ENCODE measurements around the gene FOLR1. TPM values are rescaled to one million over a fixed set of nuclear protein-coding genes. Genes with fewer than 3 reads are reported as not detected.

Gene FOLR1
- total RNA-seq, 1 donor from 2014 or later, result 0.20 TPM

DNA sequence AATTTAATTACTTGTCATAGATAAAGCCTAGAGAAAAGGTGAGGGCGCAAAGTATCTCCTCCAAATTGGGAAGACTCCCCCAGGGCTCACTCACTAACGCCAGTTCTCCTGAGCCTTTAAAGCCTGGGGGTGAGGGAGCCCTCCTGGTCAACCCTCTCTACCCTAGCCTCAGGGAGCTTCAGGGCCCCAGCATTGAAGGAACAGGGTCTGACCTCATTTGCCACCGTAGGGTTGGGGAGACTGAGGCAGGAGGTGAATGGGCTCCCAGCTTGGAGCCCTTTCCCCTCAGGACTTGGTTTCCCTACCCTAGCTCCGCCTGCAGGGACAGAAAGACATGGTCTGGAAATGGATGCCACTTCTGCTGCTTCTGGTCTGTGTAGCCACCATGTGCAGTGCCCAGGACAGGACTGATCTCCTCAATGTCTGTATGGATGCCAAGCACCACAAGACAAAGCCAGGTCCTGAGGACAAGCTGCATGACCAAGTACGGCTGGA, 26.4 kb downstream of the FOLR1 start:
- H3K4me1 Mint-ChIP-seq (ENCODE audit: low read depth), result peaks cover 9% of the 10 kb centered on the region
- H3K27ac Mint-ChIP-seq (ENCODE audit: unreplicated experiment), result no peak overlapping the region
- no peak overlapping the region for H3K4me3 Mint-ChIP-seq (ENCODE audit: unreplicated experiment)
- no peaks in the 10 kb centered on the region for H3K36me3 Mint-ChIP-seq (ENCODE audit: low read depth)
- H3K9me3 Mint-ChIP-seq (ENCODE audit: low read depth), result no peaks in the 10 kb centered on the region
- TF ChIP-seq, protein P1, sequence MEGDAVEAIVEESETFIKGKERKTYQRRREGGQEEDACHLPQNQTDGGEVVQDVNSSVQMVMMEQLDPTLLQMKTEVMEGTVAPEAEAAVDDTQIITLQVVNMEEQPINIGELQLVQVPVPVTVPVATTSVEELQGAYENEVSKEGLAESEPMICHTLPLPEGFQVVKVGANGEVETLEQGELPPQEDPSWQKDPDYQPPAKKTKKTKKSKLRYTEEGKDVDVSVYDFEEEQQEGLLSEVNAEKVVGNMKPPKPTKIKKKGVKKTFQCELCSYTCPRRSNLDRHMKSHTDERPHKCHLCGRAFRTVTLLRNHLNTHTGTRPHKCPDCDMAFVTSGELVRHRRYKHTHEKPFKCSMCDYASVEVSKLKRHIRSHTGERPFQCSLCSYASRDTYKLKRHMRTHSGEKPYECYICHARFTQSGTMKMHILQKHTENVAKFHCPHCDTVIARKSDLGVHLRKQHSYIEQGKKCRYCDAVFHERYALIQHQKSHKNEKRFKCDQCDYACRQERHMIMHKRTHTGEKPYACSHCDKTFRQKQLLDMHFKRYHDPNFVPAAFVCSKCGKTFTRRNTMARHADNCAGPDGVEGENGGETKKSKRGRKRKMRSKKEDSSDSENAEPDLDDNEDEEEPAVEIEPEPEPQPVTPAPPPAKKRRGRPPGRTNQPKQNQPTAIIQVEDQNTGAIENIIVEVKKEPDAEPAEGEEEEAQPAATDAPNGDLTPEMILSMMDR (IDR thresholded peaks at IDR 0.05), result no peak
- peaks cover 27% of the 10 kb centered on the region for H3K27me3 Mint-ChIP-seq (ENCODE audit: low read depth)
- DNase-seq (ENCODE audit: low spot score), result no peak

DNA sequence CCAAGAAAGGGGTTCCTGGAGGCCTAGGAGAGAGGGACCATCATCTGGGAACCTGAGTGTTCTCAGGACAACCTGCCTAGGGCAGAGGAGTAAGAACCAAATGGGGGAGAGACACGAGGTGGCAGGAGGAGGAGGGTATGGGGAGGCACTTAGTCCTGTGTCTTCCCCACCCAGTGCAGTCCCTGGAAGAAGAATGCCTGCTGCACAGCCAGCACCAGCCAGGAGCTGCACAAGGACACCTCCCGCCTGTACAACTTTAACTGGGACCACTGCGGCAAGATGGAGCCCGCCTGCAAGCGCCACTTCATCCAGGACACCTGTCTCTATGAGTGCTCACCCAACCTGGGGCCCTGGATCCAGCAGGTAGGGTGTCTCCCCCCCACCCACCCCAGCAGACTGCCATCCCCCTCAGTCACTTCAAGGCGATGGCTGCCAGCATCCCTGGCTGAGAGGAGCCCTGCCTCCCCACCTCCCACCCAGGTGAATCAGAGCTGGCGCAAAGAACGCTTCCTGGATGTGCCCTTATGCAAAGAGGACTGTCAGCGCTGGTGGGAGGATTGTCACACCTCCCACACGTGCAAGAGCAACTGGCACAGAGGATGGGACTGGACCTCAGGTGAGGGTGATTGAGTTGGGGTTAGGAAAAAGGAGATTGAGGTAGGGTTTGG, 28.9 kb downstream of the FOLR1 start:
- Mint-ChIP-seq H3K4me3 (ENCODE audit: unreplicated experiment) (no peak overlapping the region), H3K27me3 (ENCODE audit: low read depth) (peaks cover 14% of the 10 kb centered on the region), H3K36me3 (ENCODE audit: low read depth) (peaks cover 2% of the 10 kb centered on the region), H3K27ac (ENCODE audit: unreplicated experiment) (no peak overlapping the region), H3K9me3 (ENCODE audit: low read depth) (no peaks in the 10 kb centered on the region), H3K4me1 (ENCODE audit: low read depth) (peaks cover 16% of the 10 kb centered on the region)
- TF ChIP-seq, protein P1 (IDR thresholded peaks at IDR 0.05), result no peak
- DNase-seq (ENCODE audit: low spot score), result no peak

DNA sequence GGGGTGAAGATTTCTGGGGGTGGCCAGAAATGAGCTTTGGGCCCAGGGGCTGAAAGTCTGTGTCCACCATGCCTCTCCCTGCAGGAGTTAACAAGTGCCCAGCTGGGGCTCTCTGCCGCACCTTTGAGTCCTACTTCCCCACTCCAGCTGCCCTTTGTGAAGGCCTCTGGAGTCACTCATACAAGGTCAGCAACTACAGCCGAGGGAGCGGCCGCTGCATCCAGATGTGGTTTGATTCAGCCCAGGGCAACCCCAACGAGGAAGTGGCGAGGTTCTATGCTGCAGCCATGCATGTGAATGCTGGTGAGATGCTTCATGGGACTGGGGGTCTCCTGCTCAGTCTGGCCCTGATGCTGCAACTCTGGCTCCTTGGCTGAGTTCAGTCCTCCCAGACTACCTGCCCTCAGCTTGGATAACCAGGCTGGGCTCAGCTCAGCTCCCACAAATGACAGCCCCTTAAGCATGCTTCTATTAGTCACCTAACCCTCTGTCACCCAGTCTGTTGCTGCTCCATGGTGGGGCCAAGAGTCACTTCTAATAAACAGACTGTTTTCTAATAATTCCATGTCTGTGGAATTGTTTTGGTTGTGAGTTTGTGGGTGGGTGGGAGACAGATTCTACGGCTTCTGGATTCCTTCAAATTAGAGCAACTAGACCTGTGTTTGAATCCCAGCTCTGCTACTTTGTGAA, 29.6 kb downstream of the FOLR1 start:
- Mint-ChIP-seq H3K27me3 (ENCODE audit: low read depth) (peaks cover 12% of the 10 kb centered on the region), H3K4me3 (ENCODE audit: unreplicated experiment) (no peak overlapping the region), H3K9me3 (ENCODE audit: low read depth) (no peaks in the 10 kb centered on the region), H3K36me3 (ENCODE audit: low read depth) (peaks cover 2% of the 10 kb centered on the region), H3K4me1 (ENCODE audit: low read depth) (peaks cover 23% of the 10 kb centered on the region), H3K27ac (ENCODE audit: unreplicated experiment) (no peak overlapping the region)
- no peak for DNase-seq (ENCODE audit: low spot score)
- TF ChIP-seq, protein P1 (IDR thresholded peaks at IDR 0.05), result no peak

DNA sequence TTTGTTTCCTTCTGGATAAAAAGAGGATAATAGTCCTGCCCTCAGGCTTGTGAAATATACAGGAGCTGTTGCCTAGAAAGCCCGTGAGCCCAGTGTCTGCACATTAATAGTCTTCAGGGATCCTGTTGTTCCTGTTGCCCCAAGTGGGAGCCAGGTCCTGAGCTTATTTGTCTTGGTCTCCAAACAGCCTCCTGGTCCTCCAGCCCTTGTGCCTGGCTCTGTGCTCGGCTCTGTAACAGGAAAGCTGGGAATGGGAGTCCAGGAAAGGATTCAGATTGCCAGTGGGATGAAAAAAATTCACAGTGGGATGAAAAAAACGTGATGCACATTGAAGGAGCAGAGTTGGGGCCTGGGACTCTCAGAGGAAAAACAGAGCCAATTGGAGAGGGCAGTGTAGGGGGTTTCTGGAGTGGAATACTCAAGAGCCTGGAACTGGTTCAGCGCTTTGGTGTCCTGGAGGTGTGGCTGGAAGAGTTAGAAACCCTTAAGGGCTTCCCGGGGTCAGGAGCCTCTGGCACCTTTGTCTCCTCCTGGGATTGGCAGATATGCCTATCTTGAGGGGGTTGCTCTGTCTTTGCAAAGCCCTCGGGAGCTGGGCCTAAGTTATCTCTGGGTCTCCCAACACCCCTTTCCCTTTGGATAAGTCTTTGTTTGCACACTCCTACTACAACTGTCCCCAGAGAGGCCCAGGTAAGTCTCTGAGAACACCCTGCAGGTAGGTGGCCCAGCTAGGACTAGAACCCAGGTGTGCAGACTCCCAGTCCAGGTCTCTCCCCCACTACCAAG, 30.4 kb downstream of the FOLR1 start:
- peaks cover 4% of the 10 kb centered on the region for H3K27me3 Mint-ChIP-seq (ENCODE audit: low read depth)
- peaks cover 2% of the 10 kb centered on the region for H3K36me3 Mint-ChIP-seq (ENCODE audit: low read depth)
- no peak for DNase-seq (ENCODE audit: low spot score)
- TF ChIP-seq, protein P1 (IDR thresholded peaks at IDR 0.05), result no peak
- peaks cover 31% of the 10 kb centered on the region for H3K4me1 Mint-ChIP-seq (ENCODE audit: low read depth)
- peak overlapping the region; percentile 83 for H3K4me3 Mint-ChIP-seq (ENCODE audit: unreplicated experiment)
- H3K27ac Mint-ChIP-seq (ENCODE audit: unreplicated experiment), result peak overlapping the region; percentile 89
- H3K9me3 Mint-ChIP-seq (ENCODE audit: low read depth), result no peaks in the 10 kb centered on the region

Measured in chondrocyte (in vitro differentiated cells).